Keratinocyte (primary cell): ENCODE data around the gene REPS1. TPM values are rescaled to one million over a fixed set of nuclear protein-coding genes. Genes with fewer than 3 reads are reported as not detected.

Experiments
- DNase-seq: peaks from one replicate; pipeline ENCODE4 v3.0.0-alpha.2; 2011; ENCODE audit warnings: low read depth, missing footprints, low spot score
- FAIRE-seq: peaks from 2 replicates; lab custom pipeline; 2011; peaks lifted over from hg19 to GRCh38; lab: Jason Lieb, UNC
- H2AFZ ChIP-seq: 2 replicates; pipeline ENCODE4 v1.6.0; 2012; ENCODE audit warnings: low read length, control low read depth, inconsistent platforms; ENCODE audit not compliant: control insufficient read depth
- H3K27ac ChIP-seq: 2 replicates; pipeline ENCODE4 v1.5.1; 2011; ENCODE audit warnings: low read length; ENCODE audit not compliant: control insufficient read depth, insufficient read depth
- H3K27me3 ChIP-seq: 3 replicates; pipeline ENCODE4 v1.6.0; 2011; ENCODE audit warnings: low read length; ENCODE audit not compliant: control insufficient read depth, insufficient read depth; ENCODE audit errors: extremely low read depth
- H3K36me3 ChIP-seq, 2 experiments: 2 replicates in 1 of 2; 3 replicates in 1 of 2; pipeline ENCODE4 v1.5.1; 2011; ENCODE audit warnings: low read length in 2 of 2, mild to moderate bottlenecking in 1 of 2; ENCODE audit not compliant: control insufficient read depth in 2 of 2, insufficient read depth in 2 of 2; ENCODE audit errors: extremely low read depth in 1 of 2
- H3K4me1 ChIP-seq: 3 replicates; pipeline ENCODE4 v1.5.1; 2011; ENCODE audit warnings: low read length; ENCODE audit not compliant: control insufficient read depth, insufficient read depth; ENCODE audit errors: extremely low read depth
- H3K4me2 ChIP-seq: 3 replicates; pipeline ENCODE4 v1.6.0; 2011; ENCODE audit warnings: low read depth, low read length; ENCODE audit not compliant: control insufficient read depth, insufficient read depth; ENCODE audit errors: extremely low read depth
- H3K4me3 ChIP-seq, 3 experiments: fragments of 200-600 bp in 1 of 3; sonication (generic) in 1 of 3; 2 replicates in 2 of 3; 3 replicates in 1 of 3; pipeline ENCODE4 v1.5.1; 2011 to 2016; ENCODE audit warnings: low read length in 3 of 3, mild to moderate bottlenecking in 3 of 3, control low read depth in 2 of 3, inconsistent platforms in 1 of 3, low read depth in 1 of 3, mixed read lengths in 1 of 3, mixed run types in 1 of 3, moderate library complexity in 1 of 3; ENCODE audit not compliant: control insufficient read depth in 2 of 3, insufficient read depth in 2 of 3; ENCODE audit errors: extremely low read depth in 1 of 3
- H3K79me2 ChIP-seq: 2 replicates; pipeline ENCODE4 v1.6.0; 2012; ENCODE audit warnings: low read length; ENCODE audit not compliant: control insufficient read depth, insufficient read depth
- H3K9ac ChIP-seq: 3 replicates; pipeline ENCODE4 v1.6.0; 2011; ENCODE audit warnings: low read length; ENCODE audit not compliant: control insufficient read depth, insufficient read depth; ENCODE audit errors: extremely low read depth
- H3K9me1 ChIP-seq: 3 replicates; pipeline ENCODE4 v1.6.0; 2011; ENCODE audit warnings: low read length; ENCODE audit not compliant: control insufficient read depth, insufficient read depth; ENCODE audit errors: extremely low read depth
- H3K9me3 ChIP-seq: 2 replicates; pipeline ENCODE4 v1.5.1; 2012; ENCODE audit warnings: low read depth, low read length; ENCODE audit not compliant: control insufficient read depth
- H4K20me1 ChIP-seq: 3 replicates; pipeline ENCODE4 v1.6.0; 2011; ENCODE audit warnings: low read length; ENCODE audit not compliant: control insufficient read depth, insufficient read depth; ENCODE audit errors: extremely low read depth
- EZH2 ChIP-seq: IDR thresholded peaks from one replicate; pipeline ENCODE4 v1.6.1; 2012; ENCODE audit warnings: inconsistent platforms, mild to moderate bottlenecking, low read length, moderate library complexity
- dilution Hi-C: fragments of 300-500 bp; cut with MboI; formaldehyde crosslinking; loops from one replicate; pipeline ENCODE4 v1.7.0; 2020; ENCODE audit warnings: low sequenced_read_pairs; ENCODE audit not compliant: extremely low pct_ligation_motif_present
- polyA plus RNA-seq, 5 experiments: library from polyadenylated mRNA; depleted of rRNA in 3 of 5; stranded (reverse) in 3 of 5; stranded (forward) in 1 of 5; unstranded in 1 of 5; fragments of >200 nt; gene quantifications; 1 replicate in 1 of 5; 2 replicates in 3 of 5; 3 replicates in 1 of 5; pipeline versions ENCODE4 v1.2.1 to v1.2.3, GENCODE V29; 2011 to 2012; ENCODE audit warnings: missing spikeins in 2 of 5, low read depth in 1 of 5, low replicate concordance in 1 of 5
- TF ChIP-seq, protein P1 (sequence below), 3 experiments: IDR thresholded peaks in 1 of 3; conservative IDR thresholded peaks in 1 of 3; optimal IDR thresholded peaks in 1 of 3; 2 replicates in 2 of 3; 3 replicates in 1 of 3; pipeline versions ENCODE3 to v1.5.1; 2011; ENCODE audit warnings: low read length in 3 of 3, mild to moderate bottlenecking in 3 of 3, moderate library complexity in 2 of 3, control low read depth in 1 of 3, inconsistent platforms in 1 of 3; ENCODE audit not compliant: insufficient read depth in 2 of 3; ENCODE audit errors: extremely low read depth in 1 of 3

Gene REPS1
- polyA plus RNA-seq, 1 donor (not counting 4 experiments of a cell fraction or from before 2014, with no cell fraction given) = 61.3 TPM

GRCh38 chr6:139007428-139007827 lies 19.4 kb upstream of the REPS1 start:
- H3K9me1 ChIP-seq = no peaks in the 10 kb centered on the region
- no peak overlapping the region for H3K4me3 ChIP-seq
- H3K27me3 ChIP-seq = no peaks in the 10 kb centered on the region
- H3K9me3 ChIP-seq = no peaks in the 10 kb centered on the region
- FAIRE-seq = no peak
- H3K4me1 ChIP-seq = no peaks in the 10 kb centered on the region
- no peak for DNase-seq
- no peak overlapping the region for H3K4me2 ChIP-seq
- H3K9ac ChIP-seq = no peak overlapping the region
- no peak overlapping the region for H3K27ac ChIP-seq
- H3K79me2 ChIP-seq = no peaks in the 10 kb centered on the region
- no peak overlapping the region for H2AFZ ChIP-seq
- no peaks in the 10 kb centered on the region for H4K20me1 ChIP-seq
- dilution Hi-C loops = no loop called here
- H3K36me3 ChIP-seq = no peaks in the 10 kb centered on the region
- no peak for TF ChIP-seq EZH2
- TF ChIP-seq, protein P1, sequence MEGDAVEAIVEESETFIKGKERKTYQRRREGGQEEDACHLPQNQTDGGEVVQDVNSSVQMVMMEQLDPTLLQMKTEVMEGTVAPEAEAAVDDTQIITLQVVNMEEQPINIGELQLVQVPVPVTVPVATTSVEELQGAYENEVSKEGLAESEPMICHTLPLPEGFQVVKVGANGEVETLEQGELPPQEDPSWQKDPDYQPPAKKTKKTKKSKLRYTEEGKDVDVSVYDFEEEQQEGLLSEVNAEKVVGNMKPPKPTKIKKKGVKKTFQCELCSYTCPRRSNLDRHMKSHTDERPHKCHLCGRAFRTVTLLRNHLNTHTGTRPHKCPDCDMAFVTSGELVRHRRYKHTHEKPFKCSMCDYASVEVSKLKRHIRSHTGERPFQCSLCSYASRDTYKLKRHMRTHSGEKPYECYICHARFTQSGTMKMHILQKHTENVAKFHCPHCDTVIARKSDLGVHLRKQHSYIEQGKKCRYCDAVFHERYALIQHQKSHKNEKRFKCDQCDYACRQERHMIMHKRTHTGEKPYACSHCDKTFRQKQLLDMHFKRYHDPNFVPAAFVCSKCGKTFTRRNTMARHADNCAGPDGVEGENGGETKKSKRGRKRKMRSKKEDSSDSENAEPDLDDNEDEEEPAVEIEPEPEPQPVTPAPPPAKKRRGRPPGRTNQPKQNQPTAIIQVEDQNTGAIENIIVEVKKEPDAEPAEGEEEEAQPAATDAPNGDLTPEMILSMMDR (optimal IDR thresholded peaks at IDR 0.05 in 1 of 3, IDR thresholded peaks at IDR 0.05 in 1 of 3, conservative IDR thresholded peaks at IDR 0.05 in 1 of 3; ENCODE audit: extremely low read depth in 1 of 3, insufficient read depth in 2 of 3, low read length in 3 of 3) = no peak

DNA sequence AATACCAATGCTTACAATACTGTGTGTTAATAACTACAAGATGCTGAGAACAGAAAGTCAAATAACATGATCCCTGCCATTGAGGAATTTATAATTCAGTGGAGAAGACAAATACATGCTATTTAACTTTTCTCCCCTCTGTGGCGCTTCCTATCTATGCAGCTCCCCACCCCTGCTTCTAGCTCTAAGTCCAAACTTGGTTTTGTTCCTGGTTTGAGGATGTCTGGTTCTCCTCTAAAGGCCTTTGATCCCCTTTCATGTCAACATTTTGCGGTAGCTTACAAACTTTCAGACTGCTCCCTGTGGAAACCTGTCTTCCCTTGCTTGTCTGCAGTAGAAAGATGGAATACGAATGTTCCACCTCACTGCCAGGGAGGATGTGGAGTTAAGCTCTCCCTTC lies 18.4 kb upstream of the REPS1 start:
- FAIRE-seq (no peak), DNase-seq (no peak)

More for the DNA sequence above, 18.4 kb upstream of the REPS1 start:
- Histone ChIP-seq H4K20me1 (no peaks in the 10 kb centered on the region), H3K36me3 (no peaks in the 10 kb centered on the region), H3K9ac (no peak overlapping the region), H3K27ac (no peak overlapping the region), H3K4me3 (no peak overlapping the region), H3K79me2 (no peaks in the 10 kb centered on the region), H3K27me3 (no peaks in the 10 kb centered on the region), H3K4me1 (no peaks in the 10 kb centered on the region), H3K9me1 (no peaks in the 10 kb centered on the region), H3K4me2 (no peak overlapping the region), H2AFZ (no peak overlapping the region), H3K9me3 (no peaks in the 10 kb centered on the region)
- dilution Hi-C loops = no loop called here
- no peak for TF ChIP-seq EZH2
- TF ChIP-seq, protein P1 (optimal IDR thresholded peaks at IDR 0.05 in 1 of 3, IDR thresholded peaks at IDR 0.05 in 1 of 3, conservative IDR thresholded peaks at IDR 0.05 in 1 of 3; ENCODE audit: extremely low read depth in 1 of 3, insufficient read depth in 2 of 3, low read length in 3 of 3) = no peak
